Liver (tissue), 9 donors: ENCODE measurements around the gene TNFRSF13B. TPM values are rescaled to one million over a fixed set of nuclear protein-coding genes. Genes with fewer than 3 reads are reported as not detected.
"Not testable (repeated sequence)": the region's sequence is repeated elsewhere in the genome, so short reads cannot be mapped to it uniquely, and the experiment has no call there.

Experiments used
- DNase-seq: peaks from one replicate; pipeline ENCODE4 v3.0.0-alpha.2; 2017; ENCODE audit warnings: low spot score
- H3K27ac ChIP-seq, 2 donors: one replicate each; pipeline ENCODE4 v1.7.0; 2013; ENCODE audit warnings: inconsistent platforms in 2 of 2, low read length in 2 of 2, control low read depth in 1 of 2, low read depth in 1 of 2, mild to moderate bottlenecking in 1 of 2
- H3K27me3 ChIP-seq, 4 donors: one replicate each; pipeline versions ENCODE4 v1.6.1 to v1.7.0; 2013; ENCODE audit warnings: low read length in 3 of 4, inconsistent platforms in 1 of 4, mild to moderate bottlenecking in 1 of 4, moderate library complexity in 1 of 4; ENCODE audit not compliant: control insufficient read depth in 4 of 4, insufficient read depth in 4 of 4
- H3K36me3 ChIP-seq, 4 donors: one replicate each; pipeline versions ENCODE4 v1.6.1 to v1.7.0; 2013; ENCODE audit warnings: low read length in 3 of 4, mild to moderate bottlenecking in 3 of 4, low read depth in 1 of 4, moderate library complexity in 1 of 4; ENCODE audit not compliant: control insufficient read depth in 4 of 4, insufficient read depth in 3 of 4
- H3K4me1 ChIP-seq, 4 donors: one replicate each; pipeline versions ENCODE4 v1.6.1 to v1.7.0; 2013; ENCODE audit warnings: low read length in 3 of 4, mild to moderate bottlenecking in 3 of 4, moderate library complexity in 1 of 4; ENCODE audit not compliant: control insufficient read depth in 4 of 4, insufficient read depth in 4 of 4
- H3K4me3 ChIP-seq, 3 donors: one replicate each; pipeline versions ENCODE4 v1.6.1 to v1.7.0; 2013; ENCODE audit warnings: low read length in 3 of 3, control low read depth in 1 of 3, low read depth in 1 of 3, mild to moderate bottlenecking in 1 of 3
- H3K9ac ChIP-seq, 2 donors: one replicate each; pipeline ENCODE4 v1.7.0; 2013; ENCODE audit warnings: low read length in 2 of 2, mild to moderate bottlenecking in 2 of 2, moderate library complexity in 2 of 2, control low read depth in 1 of 2, low read depth in 1 of 2
- H3K9me3 ChIP-seq, 4 donors: one replicate each; pipeline versions ENCODE4 v1.6.1 to v1.7.0; 2013; ENCODE audit warnings: low read length in 3 of 4; ENCODE audit not compliant: control insufficient read depth in 4 of 4
- ATF3 ChIP-seq: IDR thresholded peaks from 2 replicates; pipeline ENCODE4 v1.6.1; 2016; ENCODE audit warnings: antibody characterized with exemption
- FOXA1 ChIP-seq: IDR thresholded peaks from 2 replicates; pipeline ENCODE4 v1.6.1; 2016; ENCODE audit warnings: antibody characterized with exemption
- GABPA ChIP-seq, 2 donors: IDR thresholded peaks in 1 of 2; conservative IDR thresholded peaks in 1 of 2; 2 replicates each; pipeline ENCODE4 v1.6.1; 2016; ENCODE audit warnings: antibody characterized with exemption in 2 of 2, mild to moderate bottlenecking in 1 of 2, moderate library complexity in 1 of 2
- HNF4G ChIP-seq: IDR thresholded peaks from 2 replicates; pipeline ENCODE4 v1.6.1; 2016; ENCODE audit warnings: antibody characterized with exemption
- NR2F2 ChIP-seq: IDR thresholded peaks from 2 replicates; pipeline ENCODE4 v1.6.1; 2016; ENCODE audit warnings: antibody characterized with exemption
- RAD21 ChIP-seq, 2 donors: IDR thresholded peaks; 2 replicates each; pipeline ENCODE4 v1.6.1; 2016; ENCODE audit warnings: antibody characterized with exemption in 2 of 2, mild to moderate bottlenecking in 2 of 2
- REST ChIP-seq: IDR thresholded peaks from 2 replicates; pipeline ENCODE4 v1.6.1; 2016; ENCODE audit warnings: antibody characterized with exemption, mild to moderate bottlenecking
- TAF1 ChIP-seq: conservative IDR thresholded peaks from 2 replicates; pipeline ENCODE4 v1.6.1; 2016; ENCODE audit warnings: antibody characterized with exemption, mild to moderate bottlenecking
- YY1 ChIP-seq: IDR thresholded peaks from 2 replicates; pipeline ENCODE4 v1.6.1; 2016; ENCODE audit warnings: antibody characterized with exemption, mild to moderate bottlenecking
- WGBS: extraction: QIAGEN DNeasy Blood & Tissue Kit; methylation state at CpG from one replicate; pipeline ENCODE4 v1.1.7; 2013; 5-methylcytosine and 5-hydroxymethylcytosine counted together
- polyA plus RNA-seq, 2 donors: library from polyadenylated mRNA; stranded (reverse) in 1 of 2; unstranded in 1 of 2; fragments of 200-250 nt in 1 of 2; fragments of >200 nt in 1 of 2; fragmentation: Nextera tagmentation in 1 of 2; extraction: Ambion mirVana in 1 of 2; gene quantifications; one replicate each; pipeline versions ENCODE4 v1.2.1 to v1.2.3, GENCODE V29; 2013 to 2015
- total RNA-seq, 2 donors: library from RNA; depleted of rRNA; stranded (reverse); fragments of >200 nt; gene quantifications; one replicate each; pipeline ENCODE4 v1.2.3, GENCODE V29; 2014
- donor health status: healthy.
- donor health status: healthy.
- donor health status: healthy.
- donor health status: healthy.
- donor health status: healthy.

The TNFRSF13B gene
- total and polyA plus RNA-seq, 4 donors, result 0.17 to 0.26 TPM; not detected in 2

GRCh38 chr17:16962804-16963203 is 9.1 kb downstream of the TNFRSF13B start:
- Histone ChIP-seq H3K36me3 (no peaks in the 10 kb centered on the region), H3K9ac (no peak overlapping the region), H3K9me3 (peaks cover 0 to 6% (median 2%) of the 10 kb centered on the region in 4 donors), H3K27me3 (no peaks in the 10 kb centered on the region), H3K27ac (no peak overlapping the region), H3K4me1 (no peaks in the 10 kb centered on the region), H3K4me3 (no peak overlapping the region)
- peak; percentile 13 for DNase-seq
- WGBS, result 64% methylated on average over 7 of the region's 7 CpGs
- TF ChIP-seq GABPA (IDR thresholded peaks at IDR 0.05 in 1 of 2, conservative IDR thresholded peaks at IDR 0.05 in 1 of 2) (no peak), FOXA1 (no peak), REST (no peak), TAF1 (no peak), ATF3 (no peak), YY1 (no peak), NR2F2 (no peak), RAD21 (IDR thresholded peaks at IDR 0.05) (no peak), HNF4G (no peak)

- Histone ChIP-seq H3K4me3 (no peak overlapping the region), H3K9me3 (peaks cover 0 to 6% (median 2%) of the 10 kb centered on the region in 4 donors), H3K4me1 (no peaks in the 10 kb centered on the region), H3K27me3 (no peaks in the 10 kb centered on the region), H3K9ac (no peak overlapping the region), H3K36me3 (no peaks in the 10 kb centered on the region), H3K27ac (no peak overlapping the region)
- no peak for TF ChIP-seq FOXA1
- DNase-seq, result no peak
- WGBS, result 73% methylated on average over 3 of the region's 3 CpGs
These were observed 10.1 kb downstream of the TNFRSF13B start for GRCh38 chr17:16961792-16962191.

GRCh38 chr17:16961022-16961421 is 10.9 kb downstream of the TNFRSF13B start:
- H3K27me3 ChIP-seq, H3K36me3 ChIP-seq, H3K9ac ChIP-seq, H3K9me3 ChIP-seq, DNase-seq, H3K4me1 ChIP-seq, H3K27ac ChIP-seq, H3K4me3 ChIP-seq: not testable (repeated sequence)
- 56% methylated on average over 2 of the region's 2 CpGs for WGBS

GRCh38 chr17:16955011-16955410 is 16.9 kb downstream of the TNFRSF13B start:
- not testable (repeated sequence) for H3K27ac ChIP-seq, H3K4me3 ChIP-seq, H3K4me1 ChIP-seq, DNase-seq, H3K9ac ChIP-seq, H3K36me3 ChIP-seq, H3K9me3 ChIP-seq, H3K27me3 ChIP-seq
- WGBS, result 35% methylated on average over 6 of the region's 6 CpGs
